K562 (cell line): ENCODE results near the gene C1orf105. TPM values are rescaled to one million over a fixed set of nuclear protein-coding genes. Genes with fewer than 3 reads are reported as not detected.

Experiments used
- CBX3 ChIP-seq, 2 experiments: IDR thresholded peaks; 1 replicate in 1 of 2; 2 replicates in 1 of 2; pipeline ENCODE4 v1.6.1; 2012; ENCODE audit warnings: inconsistent platforms in 2 of 2, low read length in 2 of 2, borderline replicate concordance in 1 of 2, control low read depth in 1 of 2
- CCNT2 ChIP-seq: IDR thresholded peaks from 2 replicates; pipeline ENCODE4 v1.6.1; 2011; ENCODE audit warnings: borderline replicate concordance, low read depth, mild to moderate bottlenecking, moderate library complexity, mixed read lengths, low read length; ENCODE audit not compliant: insufficient read length; ENCODE audit errors: extremely low read depth
- EP300 ChIP-seq: IDR thresholded peaks from 2 replicates; pipeline ENCODE4 v1.6.1; 2012; ENCODE audit warnings: low read length, improper control_type of control experiment
- FOXO4 ChIP-seq: fragments of 450-650 bp; formaldehyde crosslinking; IDR thresholded peaks from 2 replicates; pipeline ENCODE4 v1.4.0; 2020; ENCODE audit warnings: mild to moderate bottlenecking, moderate library complexity
- HDAC2 ChIP-seq: fragments of 450-650 bp; IDR thresholded peaks from 2 replicates; pipeline ENCODE4 v1.6.1; 2016; ENCODE audit warnings: mild to moderate bottlenecking
- MTA1 ChIP-seq: fragments of 450-650 bp; IDR thresholded peaks from 2 replicates; pipeline ENCODE4 v1.6.1; 2017; ENCODE audit warnings: borderline replicate concordance
- MYNN ChIP-seq, 2 experiments: sonication (generic); formaldehyde crosslinking in 1 of 2; IDR thresholded peaks; 2 replicates each; pipeline versions ENCODE4 v1.5.0 to v1.6.1; 2016 to 2020; ENCODE audit warnings: antibody characterized with exemption in 1 of 2, missing genetic modification reagents in 1 of 2
- TAL1 ChIP-seq: fragments of 450-650 bp; IDR thresholded peaks from 2 replicates; pipeline ENCODE4 v1.6.1; 2016; ENCODE audit warnings: mild to moderate bottlenecking
- TCF3 ChIP-seq: sonication (generic); formaldehyde crosslinking; IDR thresholded peaks from 2 replicates; pipeline ENCODE4 v1.4.0; 2020; ENCODE audit warnings: mild to moderate bottlenecking, missing genetic modification reagents
- TEAD1 ChIP-seq, 2 experiments: fragments of 450-650 bp in 1 of 2; sonication (generic) in 1 of 2; formaldehyde crosslinking; IDR thresholded peaks; 2 replicates each; pipeline versions ENCODE4 v1.4.0 to v1.8.0; 2020 to 2022; ENCODE audit warnings: mild to moderate bottlenecking in 2 of 2, missing genetic modification reagents in 1 of 2
- XRCC5 ChIP-seq: fragments of 200-400 bp; formaldehyde crosslinking; IDR thresholded peaks from 2 replicates; pipeline ENCODE4 v1.6.1; 2017; ENCODE audit warnings: low read depth, mild to moderate bottlenecking, low read length
- ZNF551 ChIP-seq: fragments of 250-450 bp; sonication (Bioruptor Pico); IDR thresholded peaks from 2 replicates; pipeline ENCODE4 v1.5.0; 2021; ENCODE audit warnings: mild to moderate bottlenecking, moderate library complexity
- ZNF592 ChIP-seq: fragments of 450-650 bp; IDR thresholded peaks from 2 replicates; pipeline ENCODE4 v1.6.1; 2017; ENCODE audit warnings: antibody characterized with exemption, mild to moderate bottlenecking
- ZNF695 ChIP-seq: fragments of 450-650 bp; formaldehyde crosslinking; IDR thresholded peaks from 2 replicates; pipeline ENCODE4 v1.4.0; 2020; ENCODE audit warnings: mild to moderate bottlenecking, moderate library complexity
- polyA plus RNA-seq, 8 experiments: library from polyadenylated mRNA; depleted of rRNA in 4 of 8; stranded (reverse) in 5 of 8; unstranded in 3 of 8; fragments of >200 nt; fragmentation: Nextera tagmentation in 2 of 8; fragmentation: Illumina TruSeq in 1 of 8; extraction: Ambion mirVana in 2 of 8; extraction: Trizol in 1 of 8; gene quantifications; 2 replicates each; pipeline versions ENCODE4 v1.2.1 to v1.2.3, GENCODE V29; 2011 to 2014; ENCODE audit warnings: inconsistent platforms in 1 of 8, missing spikeins in 1 of 8
- total RNA-seq, 7 experiments: library from RNA; depleted of rRNA in 6 of 7; stranded (reverse); fragments of >200 nt in 6 of 7; fragmentation: Illumina TruSeq in 2 of 7; extraction: Trizol in 2 of 7; gene quantifications; 2 replicates each; pipeline versions ENCODE4 v1.2.1 to v1.2.3, GENCODE V29; 2011 to 2021; ENCODE audit warnings: low replicate concordance in 1 of 7
- TF ChIP-seq, protein P1 (sequence below), 2 experiments: fragments of 450-650 bp; formaldehyde crosslinking in 1 of 2; IDR thresholded peaks; 2 replicates each; pipeline versions ENCODE4 v1.4.0 to v1.6.1; 2014 to 2020; ENCODE audit warnings: mild to moderate bottlenecking in 2 of 2, borderline replicate concordance in 1 of 2, low read depth in 1 of 2

C1orf105 gene
- total and polyA plus RNA-seq, 9 of the 15 experiments (the other 6 are each of a cell fraction or from before 2014, with no cell fraction given) = 0.08 TPM; not detected in 8

GRCh38 chr1:172425339-172425738 is 4.9 kb downstream of the C1orf105 start (continued):
- TF ChIP-seq, protein P1, sequence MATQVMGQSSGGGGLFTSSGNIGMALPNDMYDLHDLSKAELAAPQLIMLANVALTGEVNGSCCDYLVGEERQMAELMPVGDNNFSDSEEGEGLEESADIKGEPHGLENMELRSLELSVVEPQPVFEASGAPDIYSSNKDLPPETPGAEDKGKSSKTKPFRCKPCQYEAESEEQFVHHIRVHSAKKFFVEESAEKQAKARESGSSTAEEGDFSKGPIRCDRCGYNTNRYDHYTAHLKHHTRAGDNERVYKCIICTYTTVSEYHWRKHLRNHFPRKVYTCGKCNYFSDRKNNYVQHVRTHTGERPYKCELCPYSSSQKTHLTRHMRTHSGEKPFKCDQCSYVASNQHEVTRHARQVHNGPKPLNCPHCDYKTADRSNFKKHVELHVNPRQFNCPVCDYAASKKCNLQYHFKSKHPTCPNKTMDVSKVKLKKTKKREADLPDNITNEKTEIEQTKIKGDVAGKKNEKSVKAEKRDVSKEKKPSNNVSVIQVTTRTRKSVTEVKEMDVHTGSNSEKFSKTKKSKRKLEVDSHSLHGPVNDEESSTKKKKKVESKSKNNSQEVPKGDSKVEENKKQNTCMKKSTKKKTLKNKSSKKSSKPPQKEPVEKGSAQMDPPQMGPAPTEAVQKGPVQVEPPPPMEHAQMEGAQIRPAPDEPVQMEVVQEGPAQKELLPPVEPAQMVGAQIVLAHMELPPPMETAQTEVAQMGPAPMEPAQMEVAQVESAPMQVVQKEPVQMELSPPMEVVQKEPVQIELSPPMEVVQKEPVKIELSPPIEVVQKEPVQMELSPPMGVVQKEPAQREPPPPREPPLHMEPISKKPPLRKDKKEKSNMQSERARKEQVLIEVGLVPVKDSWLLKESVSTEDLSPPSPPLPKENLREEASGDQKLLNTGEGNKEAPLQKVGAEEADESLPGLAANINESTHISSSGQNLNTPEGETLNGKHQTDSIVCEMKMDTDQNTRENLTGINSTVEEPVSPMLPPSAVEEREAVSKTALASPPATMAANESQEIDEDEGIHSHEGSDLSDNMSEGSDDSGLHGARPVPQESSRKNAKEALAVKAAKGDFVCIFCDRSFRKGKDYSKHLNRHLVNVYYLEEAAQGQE (IDR thresholded peaks at IDR 0.05; ENCODE audit: borderline replicate concordance) = no peak
- TF ChIP-seq, protein P1 (CRISPR knock-in tag; IDR thresholded peaks at IDR 0.05; ENCODE audit: low read depth) = no peak
- TF ChIP-seq XRCC5 = no peak
- TF ChIP-seq HDAC2 = peak; percentile 37; the same call in 1 of the 2 replicates
- TF ChIP-seq TEAD1 (CRISPR knock-in tag; IDR thresholded peaks at IDR 0.05) = peak in 1 of 2 experiments; percentile 62; a peak in 1 of 4 replicates
- TF ChIP-seq TCF3 = peak; percentile 94
- TF ChIP-seq MTA1 = no peak; the same call in 1 of the 2 replicates
- TF ChIP-seq EP300 = peak; percentile 44; the same call in 1 of the 2 replicates
- TF ChIP-seq TAL1 = peak; percentile 82
- TF ChIP-seq FOXO4 = no peak
- TF ChIP-seq ZNF551 = no peak
- TF ChIP-seq MYNN (IDR thresholded peaks at IDR 0.05) = peak; percentile 71; the same call in 1 of the 2 replicates
- TF ChIP-seq MYNN (CRISPR knock-in tag; IDR thresholded peaks at IDR 0.05) = no peak
- no peak for TF ChIP-seq CCNT2
- no peak for TF ChIP-seq ZNF695 (CRISPR knock-in tag)
- TF ChIP-seq CBX3 (IDR thresholded peaks at IDR 0.05; ENCODE audit: borderline replicate concordance in 1 of 2, low read length in 2 of 2) = no peak
- TF ChIP-seq ZNF592 = no peak
